Chondrocyte (in vitro differentiated cells): ENCODE measurements around the gene IL10RA. TPM values are rescaled to one million over a fixed set of nuclear protein-coding genes. Genes with fewer than 3 reads are reported as not detected.

Experiments
- DNase-seq: peaks from one replicate; pipeline ENCODE4 v3.0.0; 2021; ENCODE audit warnings: mixed read lengths, low spot score
- H3K27ac Mint-ChIP-seq: one replicate; pipeline ENCODE4 v1.8.0; 2021; ENCODE audit warnings: mild to moderate bottlenecking, moderate library complexity, mixed read lengths; ENCODE audit not compliant: unreplicated experiment
- H3K27me3 Mint-ChIP-seq: 2 replicates; pipeline ENCODE4 v1.8.0; 2021; ENCODE audit warnings: low read depth, mixed read lengths
- H3K36me3 Mint-ChIP-seq: 2 replicates; pipeline ENCODE4 v1.8.0; 2021; ENCODE audit warnings: low read depth, mixed read lengths
- H3K4me1 Mint-ChIP-seq: 2 replicates; pipeline ENCODE4 v1.8.0; 2021; ENCODE audit warnings: low read depth, mild to moderate bottlenecking, mixed read lengths
- H3K4me3 Mint-ChIP-seq: one replicate; pipeline ENCODE4 v1.8.0; 2021; ENCODE audit warnings: mild to moderate bottlenecking, moderate library complexity, mixed read lengths; ENCODE audit not compliant: unreplicated experiment
- H3K9me3 Mint-ChIP-seq: 2 replicates; pipeline ENCODE4 v1.8.0; 2021; ENCODE audit warnings: low read depth, mixed read lengths
- CTCF ChIP-seq: fragments of 200-600 bp; sonication (generic); IDR thresholded peaks from 2 replicates; pipeline ENCODE4 v1.5.0; 2021; ENCODE audit warnings: antibody characterized with exemption, mild to moderate bottlenecking, moderate library complexity
- total RNA-seq: library from RNA; stranded (reverse); gene quantifications from 3 replicates; pipeline ENCODE4 v1.2.1, GENCODE V29; 2021

IL10RA gene
- total RNA-seq, 1 donor from 2014 or later: 0.12 TPM

- Mint-ChIP-seq H3K27me3 (peaks cover 5% of the 10 kb centered on the region), H3K9me3 (peaks cover 8% of the 10 kb centered on the region), H3K27ac (no peak overlapping the region), H3K4me1 (no peaks in the 10 kb centered on the region), H3K4me3 (no peak overlapping the region), H3K36me3 (peaks cover 1% of the 10 kb centered on the region)
- DNase-seq: no peak
- TF ChIP-seq CTCF: no peak
Measured at GRCh38 chr11:118000067-118000849, 14.1 kb downstream of the IL10RA start.

- no peak for DNase-seq
- peaks cover 7% of the 10 kb centered on the region for H3K27me3 Mint-ChIP-seq
- peaks cover 8% of the 10 kb centered on the region for H3K9me3 Mint-ChIP-seq
- H3K4me1 Mint-ChIP-seq: no peaks in the 10 kb centered on the region
- TF ChIP-seq CTCF: no peak
- no peak overlapping the region for H3K27ac Mint-ChIP-seq
- H3K36me3 Mint-ChIP-seq: peaks cover 1% of the 10 kb centered on the region
- no peak overlapping the region for H3K4me3 Mint-ChIP-seq
Measured at GRCh38 chr11:118000850-118001228, 14.6 kb downstream of the IL10RA start.

- Mint-ChIP-seq H3K9me3 (peaks cover 8% of the 10 kb centered on the region), H3K27ac (no peak overlapping the region), H3K4me3 (no peak overlapping the region), H3K36me3 (peaks cover 1% of the 10 kb centered on the region), H3K4me1 (no peaks in the 10 kb centered on the region), H3K27me3 (peaks cover 7% of the 10 kb centered on the region)
- no peak for DNase-seq
- no peak for TF ChIP-seq CTCF
Measured at GRCh38 chr11:118001494-118001971, 15.3 kb downstream of the IL10RA start.

- TF ChIP-seq CTCF: no peak
- Mint-ChIP-seq H3K27ac (no peak overlapping the region), H3K27me3 (peaks cover 7% of the 10 kb centered on the region), H3K4me1 (no peaks in the 10 kb centered on the region), H3K4me3 (no peak overlapping the region), H3K9me3 (peaks cover 8% of the 10 kb centered on the region), H3K36me3 (peaks cover 1% of the 10 kb centered on the region)
- DNase-seq: no peak
Measured at GRCh38 chr11:118002010-118002540, 15.9 kb downstream of the IL10RA start.

- Mint-ChIP-seq H3K9me3 (peaks cover 8% of the 10 kb centered on the region), H3K27ac (no peak overlapping the region), H3K27me3 (peaks cover 7% of the 10 kb centered on the region), H3K4me1 (no peaks in the 10 kb centered on the region), H3K36me3 (peaks cover 1% of the 10 kb centered on the region), H3K4me3 (no peak overlapping the region)
- DNase-seq: no peak
- TF ChIP-seq CTCF: no peak
Measured at GRCh38 chr11:118002541-118003423, 16.6 kb downstream of the IL10RA start.
